Fibroblast of lung (primary cell): ENCODE results near the gene MRAS.

Source experiments
- CTCF ChIP-seq, 2 donors: IDR thresholded peaks in 1 of 2; conservative IDR thresholded peaks in 1 of 2; 1 replicate in 1 of 2; 2 replicates in 1 of 2; pipeline ENCODE4 v1.5.1; 2011 to 2012; ENCODE audit warnings: low read length in 2 of 2, control low read depth in 1 of 2, inconsistent platforms in 1 of 2, low read depth in 1 of 2, mild to moderate bottlenecking in 1 of 2
- EZH2 ChIP-seq: IDR thresholded peaks from 2 replicates; pipeline ENCODE4 v1.5.1; 2012; ENCODE audit warnings: low read length, control low read depth, mild to moderate bottlenecking; ENCODE audit errors: missing control alignments

GRCh38 chr3:138314751-138315150, 33.6 kb upstream of the MRAS start:
- TF ChIP-seq CTCF (conservative IDR thresholded peaks at IDR 0.05 in 1 of 2, IDR thresholded peaks at IDR 0.05 in 1 of 2; ENCODE audit: low read depth in 1 of 2, low read length in 2 of 2) (no peak), EZH2 (no peak)
